ENCODE data around the gene SRRM3. TPM values are rescaled to one million over a fixed set of nuclear protein-coding genes. Genes with fewer than 3 reads are reported as not detected.

Gene SRRM3
- total and polyA plus RNA-seq, 9 of the 15 experiments (the other 6 are each of a cell fraction or from before 2014, with no cell fraction given), result 0.04 to 0.91 (median 0.46) TPM; not detected in 2

GRCh38 chr7:76265299-76265698 lies 63.6 kb downstream of the SRRM3 start:
- H3K79me2 ChIP-seq (ENCODE audit: control insufficient read depth, insufficient read depth, low read length), result no peaks in the 10 kb centered on the region
- WGBS (ENCODE audit: insufficient coverage, low coverage, missing lambda C conversion rate), result 55% methylated on average over 6 of the region's 7 CpGs
- FAIRE-seq (no peak), DNase-seq (ENCODE audit: extremely low read depth in 1 of 4, low spot score in 3 of 4) (peak in 2 of 4 experiments; percentile 44 to 50), ATAC-seq (no peak)
- intact Hi-C loops (cut with micrococcal nuclease) (no loop called here), in situ Hi-C loops (cut with MboI) (no loop called here)
- H3K27me3 ChIP-seq (ENCODE audit: control insufficient read depth in 2 of 2, insufficient read depth in 2 of 2, low read length in 2 of 2), result peaks cover 15 to 26% of the 10 kb centered on the region in 2 experiments; a peak in 3 of 5 replicates
- peaks cover 0 to 26% of the 10 kb centered on the region in 2 experiments; a peak in 4 of 5 replicates for H3K4me1 ChIP-seq (replicated peaks in 1 of 2; ENCODE audit: control insufficient read depth in 2 of 2, insufficient read depth in 2 of 2, low read length in 2 of 2)
- BruUV-seq (replicated peaks), result no TSS peak
- H3K4me2 ChIP-seq (ENCODE audit: insufficient read depth, low read length), result no peak overlapping the region
- ChIA-PET POLR2A (interaction anchor here (0.6 to 1.0 kb wide), 3 partner anchors 9 to 43 kb away, joined by 3 read pairs; no protein-coding TSS in a partner anchor), CTCF (ENCODE audit: low intra/inter-chr PET ratio) (no interaction called here)
- no peak overlapping the region for H3K9ac ChIP-seq (ENCODE audit: insufficient read depth in 1 of 2, low read depth in 2 of 2, low read length in 2 of 2)
- no peaks in the 10 kb centered on the region for H3K9me1 ChIP-seq (ENCODE audit: control insufficient read depth, insufficient read depth, low read length)
- no peaks in the 10 kb centered on the region for H3K9me3 ChIP-seq (replicated peaks; ENCODE audit: control insufficient read depth, insufficient read depth, low read depth, low read length)
- no peak overlapping the region for H3K27ac ChIP-seq (ENCODE audit: extremely low read depth, low read depth, low read length)
- no peak overlapping the region for H2AFZ ChIP-seq (ENCODE audit: low read depth, low read length)
- H3K36me3 ChIP-seq (ENCODE audit: control insufficient read depth, insufficient read depth, low read length), result no peaks in the 10 kb centered on the region
- peaks cover 9% of the 10 kb centered on the region for H4K20me1 ChIP-seq (replicated peaks; ENCODE audit: control insufficient read depth, insufficient read depth, low read length)
- H3K4me3 ChIP-seq, result no peak overlapping the region
- TF ChIP-seq CBFA2T3 (IDR thresholded peaks at IDR 0.05) (no peak), XRCC5 (IDR thresholded peaks at IDR 0.05; ENCODE audit: low read depth, low read length) (no peak), MAX (CRISPR knock-in tag; IDR thresholded peaks at IDR 0.05) (no peak), ELK3 (CRISPR knock-in tag; IDR thresholded peaks at IDR 0.05) (no peak), PHB (CRISPR knock-in tag; IDR thresholded peaks at IDR 0.05) (no peak), EP400 (IDR thresholded peaks at IDR 0.05) (no peak), PCBP2 (IDR thresholded peaks at IDR 0.05; ENCODE audit: low read depth, low read length, poor library complexity, severe bottlenecking) (no peak), MTF1 (CRISPR knock-in tag; IDR thresholded peaks at IDR 0.05; ENCODE audit: borderline replicate concordance) (no peak), ZNF175 (CRISPR knock-in tag; IDR thresholded peaks at IDR 0.05; ENCODE audit: low read depth) (no peak), CREB3L1 (IDR thresholded peaks at IDR 0.05; ENCODE audit: borderline replicate concordance, low read depth) (no peak), LEF1 (IDR thresholded peaks at IDR 0.05) (no peak), C11orf30 (IDR thresholded peaks at IDR 0.05; ENCODE audit: low read depth) (no peak)
- TF ChIP-seq, protein P1, sequence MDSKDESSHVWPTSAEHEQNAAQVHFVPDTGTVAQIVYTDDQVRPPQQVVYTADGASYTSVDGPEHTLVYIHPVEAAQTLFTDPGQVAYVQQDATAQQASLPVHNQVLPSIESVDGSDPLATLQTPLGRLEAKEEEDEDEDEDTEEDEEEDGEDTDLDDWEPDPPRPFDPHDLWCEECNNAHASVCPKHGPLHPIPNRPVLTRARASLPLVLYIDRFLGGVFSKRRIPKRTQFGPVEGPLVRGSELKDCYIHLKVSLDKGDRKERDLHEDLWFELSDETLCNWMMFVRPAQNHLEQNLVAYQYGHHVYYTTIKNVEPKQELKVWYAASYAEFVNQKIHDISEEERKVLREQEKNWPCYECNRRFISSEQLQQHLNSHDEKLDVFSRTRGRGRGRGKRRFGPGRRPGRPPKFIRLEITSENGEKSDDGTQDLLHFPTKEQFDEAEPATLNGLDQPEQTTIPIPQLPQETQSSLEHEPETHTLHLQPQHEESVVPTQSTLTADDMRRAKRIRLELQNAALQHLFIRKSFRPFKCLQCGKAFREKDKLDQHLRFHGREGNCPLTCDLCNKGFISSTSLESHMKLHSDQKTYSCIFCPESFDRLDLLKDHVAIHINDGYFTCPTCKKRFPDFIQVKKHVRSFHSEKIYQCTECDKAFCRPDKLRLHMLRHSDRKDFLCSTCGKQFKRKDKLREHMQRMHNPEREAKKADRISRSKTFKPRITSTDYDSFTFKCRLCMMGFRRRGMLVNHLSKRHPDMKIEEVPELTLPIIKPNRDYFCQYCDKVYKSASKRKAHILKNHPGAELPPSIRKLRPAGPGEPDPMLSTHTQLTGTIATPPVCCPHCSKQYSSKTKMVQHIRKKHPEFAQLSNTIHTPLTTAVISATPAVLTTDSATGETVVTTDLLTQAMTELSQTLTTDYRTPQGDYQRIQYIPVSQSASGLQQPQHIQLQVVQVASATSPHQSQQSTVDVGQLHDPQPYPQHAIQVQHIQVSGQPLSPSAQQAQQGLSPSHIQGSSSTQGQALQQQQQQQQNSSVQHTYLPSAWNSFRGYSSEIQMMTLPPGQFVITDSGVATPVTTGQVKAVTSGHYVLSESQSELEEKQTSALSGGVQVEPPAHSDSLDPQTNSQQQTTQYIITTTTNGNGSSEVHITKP (IDR thresholded peaks at IDR 0.05; ENCODE audit: partially characterized antibody), result no peak

All from K562 (cell line).